Iris pigment epithelial cell (primary cell): ENCODE measurements around the gene PARD3.

Source experiments
- DNase-seq: peaks from one replicate; pipeline ENCODE4 v3.0.0-alpha.2; 2011; ENCODE audit warnings: low read depth

Gene PARD3

DNA sequence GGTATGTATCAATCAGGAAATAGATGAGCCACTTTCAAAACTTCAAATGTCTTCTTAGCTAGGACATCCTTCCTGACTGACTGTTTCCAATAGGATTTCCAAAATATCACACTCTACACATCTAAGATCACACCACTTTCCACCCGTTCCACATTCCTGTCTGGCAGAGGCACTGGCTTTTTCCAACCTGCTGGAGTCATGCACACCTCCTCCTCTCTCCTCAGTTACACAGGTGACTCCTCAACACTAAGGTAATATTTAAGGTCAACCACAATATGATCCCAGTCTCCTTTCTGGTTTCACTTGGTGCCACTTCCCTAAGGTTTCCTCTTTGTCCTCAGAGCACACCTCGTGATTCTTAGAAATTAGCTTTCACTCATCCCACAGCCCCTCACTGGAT is 196.5 kb downstream of the PARD3 start:
- DNase-seq, result no peak

DNA sequence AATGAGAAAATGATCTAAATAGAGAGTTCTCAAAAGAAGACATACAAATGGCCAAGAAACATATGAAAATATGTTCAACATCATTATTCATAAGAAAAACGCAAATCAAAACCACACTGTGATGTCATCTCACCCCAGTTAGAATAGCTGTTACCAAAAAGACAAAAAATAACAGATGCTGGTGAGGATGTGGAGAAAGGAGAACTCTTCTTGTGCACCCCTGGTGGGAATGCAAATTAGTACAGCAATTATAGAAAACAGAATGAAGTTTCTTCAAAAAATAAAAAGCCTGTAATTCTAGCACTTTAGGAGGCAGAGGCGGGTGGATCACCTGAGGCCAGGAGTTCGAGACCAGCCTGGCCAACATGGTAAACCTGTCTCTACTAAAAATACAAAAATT is 199.3 kb downstream of the PARD3 start:
- no peak for DNase-seq

DNA sequence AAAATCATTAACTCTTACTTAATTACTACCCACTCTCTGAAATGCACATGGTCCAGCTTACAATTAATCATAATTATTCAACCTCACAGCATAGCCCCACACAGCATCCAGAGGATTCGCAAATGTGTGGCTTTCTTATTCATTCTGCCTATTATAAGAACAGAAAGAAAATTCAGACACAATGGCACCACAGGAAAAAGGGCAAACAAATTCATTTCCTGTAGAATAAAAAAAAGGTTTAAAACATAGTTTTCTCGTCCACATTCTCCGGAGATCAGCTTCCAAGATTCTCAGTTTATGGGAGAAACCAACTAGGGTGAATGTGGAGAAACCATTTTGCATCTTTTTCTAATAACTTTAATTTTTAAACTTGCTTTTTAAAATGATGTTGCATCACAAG is 201.6 kb downstream of the PARD3 start:
- DNase-seq, result no peak

DNA sequence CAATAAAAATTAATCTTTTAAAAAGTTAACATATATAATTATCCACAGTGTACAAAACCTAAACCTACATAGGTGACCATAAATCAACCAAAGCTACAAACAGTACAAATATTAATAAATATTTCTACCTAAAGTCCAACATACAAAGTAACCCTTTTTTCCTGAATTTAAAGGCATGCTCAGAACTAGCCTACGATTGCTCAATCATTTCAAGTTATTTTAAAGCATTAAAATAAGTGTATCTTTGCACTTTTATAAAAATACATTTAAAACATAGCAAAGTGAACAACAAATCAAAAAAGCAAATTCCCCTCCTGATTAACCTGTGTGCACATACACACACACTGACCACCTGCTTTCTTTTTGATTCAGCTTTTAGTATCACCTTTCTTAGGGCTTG is 202.2 kb downstream of the PARD3 start:
- DNase-seq, result no peak

DNA sequence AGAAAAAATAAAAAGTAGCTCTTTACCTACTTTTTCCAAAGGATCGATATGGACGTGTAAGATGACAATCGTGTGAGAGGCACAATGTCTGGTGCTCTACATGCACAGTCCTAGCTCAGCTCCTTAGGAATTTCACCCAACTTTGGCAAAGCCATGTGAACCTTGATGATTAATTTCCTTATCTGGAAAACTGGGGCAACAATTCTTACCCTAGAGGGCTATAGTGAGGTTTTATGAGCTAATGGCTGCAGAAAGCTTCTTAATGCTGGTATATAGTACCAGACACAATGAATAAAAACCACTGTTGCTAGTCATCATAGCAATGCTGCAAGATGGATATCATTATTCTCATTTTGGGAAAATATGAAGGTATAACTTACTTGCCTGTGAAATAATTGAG is 202.7 kb downstream of the PARD3 start:
- DNase-seq, result peak; percentile 55

DNA sequence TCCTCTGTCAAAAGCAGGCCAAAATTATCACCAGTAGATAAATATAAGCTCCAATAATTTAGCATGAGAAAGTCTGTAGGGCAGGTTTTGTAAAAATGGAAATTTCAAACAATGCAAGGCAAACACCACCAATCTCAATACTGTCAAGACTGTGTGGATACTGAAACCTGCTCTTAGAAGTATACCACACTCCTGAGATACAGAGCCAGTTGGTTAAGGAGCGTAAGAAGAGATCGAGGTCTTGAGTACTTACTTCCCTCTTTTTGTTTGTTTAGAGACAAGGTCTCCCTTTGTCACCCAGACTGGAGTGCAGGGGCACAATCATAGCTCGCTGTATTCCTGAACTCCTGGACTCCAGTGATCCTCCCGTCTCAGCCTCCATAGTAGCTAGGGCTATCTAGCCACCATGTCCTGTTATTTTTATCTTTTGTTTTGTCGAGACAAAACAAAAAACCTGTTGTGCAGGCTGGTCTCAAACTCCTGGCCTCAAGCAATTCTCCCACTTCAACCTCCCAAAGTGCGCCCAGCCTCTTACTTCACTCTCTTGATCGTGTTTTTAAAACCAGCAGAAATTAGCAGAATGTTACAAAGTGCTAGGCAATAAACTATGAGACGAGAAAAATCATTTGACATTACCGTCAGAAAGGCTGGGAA is 205.7 kb downstream of the PARD3 start:
- DNase-seq, result no peak

DNA sequence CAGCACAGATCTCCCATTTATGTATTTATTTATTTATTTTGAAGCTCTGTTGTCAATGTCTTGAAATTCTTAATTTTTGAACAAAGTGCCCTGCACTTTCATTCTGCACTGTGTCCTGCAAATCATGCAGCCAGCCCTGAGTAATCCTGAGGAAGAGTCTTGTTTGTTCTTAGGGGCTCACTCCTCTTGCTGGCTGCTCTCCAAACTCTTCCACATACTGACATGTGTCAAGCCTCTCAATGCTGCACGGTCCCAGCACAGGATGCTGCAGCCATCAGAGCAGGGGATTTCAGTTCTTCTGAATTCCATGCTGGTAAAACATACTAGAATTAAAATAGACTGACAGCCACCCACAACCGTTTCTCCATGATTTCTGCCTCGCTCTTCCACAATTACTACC is 207.2 kb downstream of the PARD3 start:
- DNase-seq, result peak; percentile 32

DNA sequence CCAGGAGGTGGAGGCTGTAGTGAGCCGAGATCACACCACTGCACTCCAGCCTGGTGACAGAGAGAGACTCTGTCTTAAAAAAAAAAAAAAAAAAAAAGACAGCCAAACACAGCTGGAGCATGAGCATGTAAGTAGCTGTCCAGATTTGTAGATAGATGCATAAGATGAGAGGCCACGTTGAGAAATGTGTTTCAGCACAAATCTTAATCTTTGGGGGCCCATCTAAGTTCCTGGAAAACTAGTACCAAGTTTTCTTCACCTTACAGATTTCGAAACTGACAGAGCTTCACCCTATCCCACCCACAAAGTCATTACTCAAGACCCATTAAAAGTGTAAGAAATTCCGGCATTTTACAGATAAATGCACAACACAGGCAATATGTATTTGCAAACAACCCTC is 208.2 kb downstream of the PARD3 start:
- DNase-seq, result no peak

DNA sequence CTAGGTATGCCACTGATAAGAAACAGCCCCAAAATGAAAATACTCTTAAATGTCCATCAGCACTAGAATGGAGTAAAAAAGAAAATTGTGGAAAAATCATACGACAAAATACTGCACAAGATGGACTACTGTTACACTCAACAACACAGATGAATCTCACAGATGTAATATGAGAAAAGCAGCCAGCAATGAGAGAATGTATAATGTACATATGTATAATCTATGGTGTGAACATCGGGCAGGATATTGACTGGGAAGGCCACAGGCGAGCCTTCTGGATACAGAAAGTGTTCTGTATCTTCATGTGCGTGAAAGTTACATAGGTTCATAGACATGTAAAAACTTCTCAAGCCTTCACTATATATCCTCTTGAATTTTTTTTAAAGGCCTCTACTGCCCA is 212.6 kb downstream of the PARD3 start:
- DNase-seq, result no peak

DNA sequence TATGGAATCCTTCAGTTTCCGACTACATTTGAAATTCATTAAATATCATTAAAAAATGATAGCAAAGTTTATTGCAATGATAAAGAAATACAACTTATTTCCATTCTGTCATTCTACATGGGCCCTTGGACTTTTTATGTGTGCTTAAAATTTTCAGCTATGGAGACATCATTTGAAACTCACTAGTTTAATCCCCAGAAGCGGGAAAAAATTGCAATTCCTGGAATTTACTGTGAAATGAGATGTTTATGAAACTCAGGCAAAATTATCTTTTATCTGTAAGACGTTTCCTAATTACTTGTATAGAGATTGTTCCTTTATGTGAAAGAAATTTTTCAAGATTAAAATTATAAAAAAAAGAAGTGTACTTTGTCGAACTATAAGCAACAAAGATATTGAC is 213.4 kb downstream of the PARD3 start:
- DNase-seq, result no peak

DNA sequence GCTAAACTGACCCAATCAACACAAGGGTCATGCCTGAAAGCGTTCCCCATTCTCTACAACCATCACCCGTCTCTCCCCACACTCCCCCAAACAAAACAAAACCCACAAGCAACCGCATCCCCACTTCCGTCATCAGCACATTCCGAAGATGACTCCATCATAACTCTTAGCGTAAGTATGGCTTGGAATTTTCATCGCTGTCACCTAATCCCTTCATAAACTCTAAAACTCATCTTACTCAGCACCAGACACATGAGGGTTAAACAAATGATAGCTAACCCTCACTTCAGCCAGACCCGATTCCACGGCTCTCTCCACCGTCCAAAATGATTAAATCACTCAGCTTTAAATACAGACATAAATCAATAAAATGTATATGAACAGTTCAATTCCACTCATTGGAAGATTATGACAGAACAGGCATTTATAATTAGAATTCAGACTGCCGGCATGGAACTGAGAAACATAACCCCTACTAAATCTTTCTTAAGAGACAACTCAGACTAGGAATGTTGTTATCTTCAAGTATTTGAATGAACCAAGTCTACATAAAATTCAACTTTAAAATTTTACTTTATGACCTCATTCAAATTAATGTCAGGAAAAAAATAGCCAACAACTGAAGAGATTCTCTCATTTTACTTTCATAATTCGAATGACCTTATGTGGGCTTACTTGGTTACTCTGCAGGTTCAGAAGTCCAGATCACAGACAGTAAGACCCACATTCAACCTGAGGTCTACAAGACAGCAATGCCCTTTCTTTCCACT is 215.9 kb downstream of the PARD3 start:
- DNase-seq, result peak; percentile 95

DNA sequence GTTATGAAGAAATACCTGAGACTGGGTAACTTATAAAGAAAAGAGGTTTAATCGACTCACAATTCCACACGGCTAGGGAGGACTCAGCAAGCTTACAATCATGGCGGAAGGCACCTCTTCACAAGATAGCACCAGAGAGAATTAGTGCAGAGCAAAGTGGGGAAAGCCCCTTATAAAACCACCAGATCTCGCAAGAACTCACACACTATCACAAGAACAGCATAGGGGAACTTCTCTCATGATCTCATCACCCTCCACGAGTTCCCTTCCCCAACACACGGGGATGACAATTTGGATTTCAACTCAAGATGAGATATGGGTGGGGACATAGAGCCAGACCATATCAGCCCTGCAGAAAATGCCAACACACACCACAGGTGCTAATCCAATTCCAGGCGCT is 218.7 kb downstream of the PARD3 start:
- DNase-seq, result peak; percentile 20

DNA sequence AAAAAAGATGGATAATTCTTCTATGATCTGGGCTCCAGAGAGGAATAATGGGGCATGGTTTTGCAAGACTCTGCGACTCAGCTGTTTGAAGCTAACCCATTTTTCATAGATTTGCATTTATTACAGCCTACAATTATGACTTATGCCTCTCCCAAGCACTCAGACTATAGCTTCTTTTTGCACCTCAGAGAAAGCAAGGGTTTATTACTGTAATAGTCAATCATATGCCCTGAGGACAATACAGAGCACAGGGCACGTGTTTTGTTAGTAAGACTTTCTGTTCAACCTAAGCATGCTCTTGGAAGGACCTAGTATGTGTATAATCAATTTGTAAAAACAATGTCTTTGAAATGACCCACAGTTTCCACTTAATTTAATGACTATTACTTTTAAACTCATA is 221.2 kb downstream of the PARD3 start:
- DNase-seq, result no peak

DNA sequence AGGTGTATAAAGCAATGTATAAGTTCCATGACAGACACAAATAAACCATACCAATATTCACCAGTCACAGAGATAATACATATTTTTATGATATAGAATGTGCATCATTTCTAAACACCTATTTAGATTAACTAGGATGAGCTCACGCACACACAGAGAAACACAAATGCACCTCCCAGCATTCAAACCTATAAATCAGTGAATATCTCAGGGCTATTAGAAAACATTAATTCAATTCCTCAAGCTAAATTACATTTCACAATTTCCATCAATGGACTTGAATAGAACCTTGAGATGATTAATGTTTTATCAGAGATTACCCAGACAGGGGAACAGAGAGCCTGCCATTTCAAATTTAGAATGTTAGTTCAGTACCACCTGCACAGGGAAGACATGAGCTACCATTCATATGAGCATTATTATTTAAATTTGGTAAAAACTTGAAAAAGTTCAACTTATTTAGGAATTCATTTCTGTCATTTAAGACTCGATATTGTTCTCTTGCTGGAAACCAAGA is 221.7 kb downstream of the PARD3 start:
- no peak for DNase-seq

DNA sequence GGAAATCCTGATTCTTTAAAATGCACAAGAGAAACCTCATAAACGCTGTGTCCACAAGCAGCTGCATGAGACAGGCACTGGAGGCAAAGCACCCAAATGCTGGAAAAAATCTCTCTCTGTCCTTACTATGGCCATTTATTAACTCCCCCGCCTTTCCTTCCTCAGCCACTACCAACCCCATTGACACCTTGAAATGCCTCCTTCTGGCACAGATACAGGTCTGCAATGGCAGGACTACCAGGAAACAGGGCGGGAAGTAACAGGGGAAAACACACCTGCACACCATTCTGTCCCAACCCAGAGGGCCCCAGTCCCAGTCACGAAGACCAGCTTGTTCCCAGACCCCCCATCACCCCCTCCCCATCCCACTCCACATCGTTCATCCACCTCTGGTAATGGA is 224.3 kb downstream of the PARD3 start:
- no peak for DNase-seq

DNA sequence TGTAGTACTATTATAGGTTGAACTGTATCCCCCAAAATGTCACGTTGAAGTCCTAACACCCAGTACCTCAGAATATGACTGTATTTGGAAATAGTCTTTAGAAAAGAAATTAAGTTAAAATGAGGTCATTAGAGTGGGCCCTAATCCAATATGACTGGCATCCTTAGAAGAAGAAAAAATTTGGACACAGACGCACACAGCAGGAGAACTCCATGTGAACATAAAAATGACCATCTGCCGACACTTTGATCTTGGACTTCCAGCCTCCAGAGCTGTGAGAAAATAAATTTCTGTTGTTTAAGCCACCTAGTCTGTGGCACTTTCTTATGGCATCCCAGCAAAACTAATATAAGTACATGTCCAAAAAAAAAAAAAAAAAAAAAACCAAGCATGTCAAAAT is 225.8 kb downstream of the PARD3 start:
- DNase-seq, result no peak

DNA sequence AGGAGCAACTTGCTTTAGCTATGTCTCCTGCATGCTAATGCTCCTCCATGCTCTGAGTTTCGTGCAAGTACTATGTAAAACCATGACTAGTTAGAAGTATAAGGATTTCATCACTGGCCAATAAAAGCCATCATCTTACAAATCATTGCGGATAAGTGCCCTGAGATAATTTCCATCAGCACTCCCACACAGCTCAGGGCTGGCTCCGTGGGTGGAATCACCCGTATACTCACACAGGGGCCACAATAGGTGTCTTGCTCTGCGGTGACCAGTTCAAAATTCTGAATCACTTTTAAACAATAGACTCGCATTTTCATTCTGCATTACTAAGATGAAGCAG is 227.4 kb downstream of the PARD3 start:
- no peak for DNase-seq

DNA sequence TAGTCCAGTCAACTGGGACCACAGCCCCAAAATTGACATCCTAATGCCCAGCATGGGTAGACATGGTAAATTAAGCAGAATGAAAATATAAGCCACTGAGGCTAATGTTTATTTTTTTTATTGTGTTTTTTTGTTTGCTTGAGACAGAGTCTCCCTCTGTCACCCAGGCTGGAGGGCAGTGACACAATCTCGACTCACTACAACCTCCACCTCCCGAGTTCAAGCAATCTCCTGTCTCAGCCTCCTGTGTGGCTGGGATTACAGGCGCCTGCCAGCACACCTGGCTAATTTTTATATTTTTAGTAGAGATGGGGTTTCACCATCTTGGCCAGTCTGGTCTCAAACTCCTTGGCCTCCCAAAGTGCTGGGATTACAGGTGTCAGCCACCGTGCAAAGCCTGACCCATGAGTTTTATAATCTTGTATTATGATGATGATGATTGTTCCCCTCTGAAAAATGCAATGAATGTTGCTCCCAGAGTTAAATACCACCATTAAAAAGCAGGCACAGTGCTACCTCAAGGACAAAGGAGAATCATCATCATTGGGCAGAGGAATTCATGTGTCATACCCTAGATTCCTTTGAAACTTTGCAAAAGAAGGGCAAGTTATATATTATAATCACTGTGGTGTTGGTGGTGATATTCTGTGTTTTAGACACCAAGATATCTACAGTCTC is 228.0 kb downstream of the PARD3 start:
- DNase-seq, result peak; percentile 53

DNA sequence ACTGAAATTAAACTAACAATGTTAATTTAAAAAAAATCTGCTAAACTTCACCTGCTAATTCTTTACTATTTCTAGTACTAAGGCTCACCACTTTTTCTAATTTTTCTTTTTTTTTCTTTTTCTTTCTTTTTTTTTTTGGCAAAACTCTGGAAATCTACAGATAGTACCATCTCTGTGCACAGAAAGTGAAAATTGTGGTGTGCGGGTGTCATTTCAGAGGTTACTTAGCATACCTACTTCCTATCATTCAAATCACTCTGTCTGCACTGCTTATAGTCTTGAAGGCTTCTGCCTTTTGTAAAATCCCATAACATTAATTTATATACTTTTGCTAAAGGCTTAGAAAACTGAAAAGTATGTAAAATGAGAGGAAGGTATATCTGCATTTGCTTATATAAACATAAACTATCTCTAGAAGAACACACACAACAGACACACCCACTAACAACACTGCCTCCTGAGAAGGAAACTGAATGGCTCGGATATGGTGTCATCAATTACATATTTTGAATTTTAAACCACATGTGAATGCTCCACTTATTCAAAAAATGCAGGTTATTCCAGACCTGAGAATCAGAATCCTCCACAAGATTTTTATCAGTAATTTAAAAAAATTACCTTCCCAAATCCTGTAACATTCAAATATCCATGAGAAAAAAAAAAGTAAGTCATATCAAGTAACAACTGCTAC is 229.5 kb downstream of the PARD3 start:
- peak; percentile 63 for DNase-seq

DNA sequence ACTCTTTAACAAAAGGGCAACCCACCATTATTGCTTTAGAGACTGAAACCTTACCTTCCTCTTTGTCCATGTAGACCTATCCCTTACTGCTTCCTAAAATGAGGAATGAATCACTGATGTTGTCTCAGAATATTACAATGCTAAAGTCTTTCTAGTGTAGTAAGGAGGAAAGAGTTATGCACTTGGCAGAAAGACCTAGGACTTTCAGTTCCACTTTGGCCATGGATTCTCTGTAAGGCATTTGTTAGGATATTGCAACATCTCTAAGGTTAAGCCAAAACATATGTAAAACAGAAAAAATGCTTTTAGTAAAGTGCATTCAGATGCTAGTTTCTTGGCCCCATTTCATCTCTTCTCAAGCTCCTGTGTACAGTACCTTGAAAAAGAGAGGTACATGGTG is 230.9 kb downstream of the PARD3 start:
- peak; percentile 94 for DNase-seq

DNA sequence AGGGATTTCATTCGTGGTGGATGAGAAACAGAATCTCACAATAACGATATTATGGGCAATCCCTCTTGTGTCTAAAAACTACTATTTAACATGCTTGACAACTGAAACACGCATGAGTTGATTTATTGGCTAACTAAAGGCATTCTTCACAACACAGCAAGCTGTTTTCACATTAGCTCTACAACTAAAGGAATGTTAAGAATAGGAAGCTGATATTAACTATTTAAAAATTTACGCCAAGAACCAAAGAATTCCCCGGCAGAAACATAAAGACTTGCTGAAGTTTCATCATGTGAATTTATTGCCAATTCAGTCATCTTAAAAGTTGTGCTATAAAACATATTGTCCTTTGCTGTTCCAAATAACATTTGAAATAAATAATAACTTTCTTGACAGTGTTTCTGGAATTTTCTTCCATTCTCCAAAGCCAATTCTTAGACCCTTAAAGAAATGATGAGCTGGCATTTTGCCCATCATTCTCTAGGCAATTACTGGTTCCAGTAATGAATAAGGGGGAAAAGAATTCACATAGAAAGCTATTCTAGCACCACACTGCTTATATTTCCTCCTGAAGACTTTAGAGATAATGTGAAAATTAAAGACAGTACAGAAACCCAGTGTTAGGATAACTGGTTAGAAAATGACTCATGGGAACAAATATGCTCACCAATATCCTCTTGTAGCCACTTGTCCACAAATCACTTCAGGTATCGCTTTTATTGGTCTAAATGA is 233.1 kb downstream of the PARD3 start:
- DNase-seq, result peak; percentile 69

DNA sequence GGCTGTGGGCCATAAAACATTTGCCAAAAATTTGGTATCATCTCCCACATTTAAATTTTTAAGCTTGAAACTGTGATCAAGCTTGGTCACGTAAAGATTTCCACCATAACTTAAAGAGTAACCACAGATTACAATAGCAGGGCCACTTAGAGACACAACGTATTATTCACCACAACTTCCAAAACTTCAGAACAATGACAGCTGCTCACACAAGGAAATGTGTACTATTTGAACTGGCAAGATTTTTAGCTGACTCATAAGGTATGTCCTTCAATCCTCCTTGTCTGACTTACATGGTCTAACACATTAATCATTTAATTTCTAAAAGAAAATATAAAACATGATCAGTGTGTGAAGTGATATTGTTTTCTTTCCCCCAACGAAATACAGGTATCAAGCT is 234.5 kb downstream of the PARD3 start:
- peak; percentile 84 for DNase-seq
